Measurements from ENCODE around the gene CSMD2.
A peak's percentile ranks its signal among the peaks of the same experiment; 100 is the strongest.

The CSMD2 gene

DNA sequence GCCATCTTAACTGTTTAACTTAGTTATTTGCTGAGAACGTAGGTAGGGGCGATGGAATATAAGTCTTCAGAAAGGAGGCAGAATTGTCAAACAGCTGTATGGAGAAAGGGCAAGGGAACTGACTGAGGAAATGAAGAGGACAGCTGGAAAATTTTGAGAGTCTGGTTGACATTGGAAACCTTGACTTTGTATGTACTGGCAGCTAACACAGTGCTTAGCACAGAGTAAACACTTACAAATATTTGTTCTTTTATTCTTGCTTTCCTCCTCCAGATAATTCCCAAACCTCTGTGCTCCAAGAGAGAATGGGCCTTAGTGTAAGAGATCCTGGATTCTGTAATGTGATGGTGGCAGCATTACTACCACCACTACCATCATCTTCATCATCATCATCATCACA lies 601.3 kb downstream of the CSMD2 start:
- TF ChIP-seq, protein P1, sequence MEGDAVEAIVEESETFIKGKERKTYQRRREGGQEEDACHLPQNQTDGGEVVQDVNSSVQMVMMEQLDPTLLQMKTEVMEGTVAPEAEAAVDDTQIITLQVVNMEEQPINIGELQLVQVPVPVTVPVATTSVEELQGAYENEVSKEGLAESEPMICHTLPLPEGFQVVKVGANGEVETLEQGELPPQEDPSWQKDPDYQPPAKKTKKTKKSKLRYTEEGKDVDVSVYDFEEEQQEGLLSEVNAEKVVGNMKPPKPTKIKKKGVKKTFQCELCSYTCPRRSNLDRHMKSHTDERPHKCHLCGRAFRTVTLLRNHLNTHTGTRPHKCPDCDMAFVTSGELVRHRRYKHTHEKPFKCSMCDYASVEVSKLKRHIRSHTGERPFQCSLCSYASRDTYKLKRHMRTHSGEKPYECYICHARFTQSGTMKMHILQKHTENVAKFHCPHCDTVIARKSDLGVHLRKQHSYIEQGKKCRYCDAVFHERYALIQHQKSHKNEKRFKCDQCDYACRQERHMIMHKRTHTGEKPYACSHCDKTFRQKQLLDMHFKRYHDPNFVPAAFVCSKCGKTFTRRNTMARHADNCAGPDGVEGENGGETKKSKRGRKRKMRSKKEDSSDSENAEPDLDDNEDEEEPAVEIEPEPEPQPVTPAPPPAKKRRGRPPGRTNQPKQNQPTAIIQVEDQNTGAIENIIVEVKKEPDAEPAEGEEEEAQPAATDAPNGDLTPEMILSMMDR (IDR thresholded peaks at IDR 0.05; ENCODE audit: control insufficient read depth, extremely low read depth, insufficient read depth), result no peak
- H3K4me3 ChIP-seq (ENCODE audit: low read depth, low read length), result no peak overlapping the region
- DNase-seq (ENCODE audit: low read depth), result peak; percentile 73

DNA sequence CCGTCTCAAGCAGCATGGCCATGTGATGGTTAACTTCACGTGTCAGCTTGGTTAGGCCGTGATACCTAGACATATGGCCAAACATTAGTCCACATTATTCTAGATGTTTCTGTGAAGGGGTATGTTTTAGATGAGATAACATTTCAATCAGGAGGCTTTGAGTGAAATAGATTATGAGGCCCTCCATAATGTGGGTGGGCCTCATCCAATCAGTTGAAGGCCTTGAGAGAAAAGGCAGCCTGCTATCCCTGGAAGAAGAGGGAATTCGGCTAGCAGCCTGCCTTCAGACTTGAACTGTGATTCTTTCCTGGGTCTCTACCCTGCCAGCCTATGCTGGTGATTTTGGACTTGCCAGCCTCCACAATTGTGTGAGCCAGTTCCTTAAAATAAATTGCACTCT lies 602.5 kb downstream of the CSMD2 start:
- no peak overlapping the region for H3K4me3 ChIP-seq (ENCODE audit: low read depth, low read length)
- no peak for DNase-seq (ENCODE audit: low read depth)
- TF ChIP-seq, protein P1 (IDR thresholded peaks at IDR 0.05; ENCODE audit: control insufficient read depth, extremely low read depth, insufficient read depth), result no peak

DNA sequence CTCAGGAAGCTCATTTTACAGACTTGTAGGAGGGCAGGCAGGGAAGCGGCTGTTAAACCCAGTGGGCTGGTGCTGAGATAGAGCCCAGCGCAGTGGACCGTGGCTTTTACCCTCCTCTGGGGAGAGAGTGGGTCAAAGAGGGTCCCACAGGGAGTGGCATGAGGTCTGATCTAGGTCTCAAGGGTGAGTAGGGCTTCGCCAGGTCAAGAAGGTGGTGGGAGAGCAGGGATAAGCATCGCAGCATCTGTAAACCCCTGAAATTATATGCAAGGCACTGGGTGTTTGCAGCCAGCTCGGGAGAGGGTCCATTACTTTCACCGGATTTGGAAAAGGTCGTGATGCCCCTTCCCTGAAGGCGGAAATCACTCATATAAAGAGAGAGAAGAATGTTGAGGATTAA lies 603.5 kb downstream of the CSMD2 start:
- no peak overlapping the region for H3K4me3 ChIP-seq (ENCODE audit: low read depth, low read length)
- no peak for DNase-seq (ENCODE audit: low read depth)
- TF ChIP-seq, protein P1 (IDR thresholded peaks at IDR 0.05; ENCODE audit: control insufficient read depth, extremely low read depth, insufficient read depth), result no peak

DNA sequence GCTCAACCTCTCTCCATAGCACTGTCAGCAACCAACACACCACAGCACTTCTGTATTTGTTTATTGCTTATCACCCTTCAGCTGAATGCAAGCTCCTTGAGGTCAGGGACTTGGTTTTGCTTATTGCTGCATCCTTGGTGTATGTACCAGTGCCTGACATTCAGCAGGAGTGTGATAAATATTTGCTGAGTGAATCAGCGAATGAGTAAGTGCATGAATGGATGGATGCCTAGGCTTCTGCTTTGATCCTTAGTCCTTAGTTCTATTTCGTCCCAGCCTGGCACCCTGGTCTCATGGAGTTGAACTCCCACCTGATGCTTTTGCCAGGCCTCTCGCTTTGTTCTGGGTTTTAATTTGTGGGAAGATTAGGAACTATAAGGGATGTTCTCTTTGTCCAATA lies 604.4 kb downstream of the CSMD2 start:
- TF ChIP-seq, protein P1 (IDR thresholded peaks at IDR 0.05; ENCODE audit: control insufficient read depth, extremely low read depth, insufficient read depth), result no peak
- no peak for DNase-seq (ENCODE audit: low read depth)
- H3K4me3 ChIP-seq (ENCODE audit: low read depth, low read length), result no peak overlapping the region

DNA sequence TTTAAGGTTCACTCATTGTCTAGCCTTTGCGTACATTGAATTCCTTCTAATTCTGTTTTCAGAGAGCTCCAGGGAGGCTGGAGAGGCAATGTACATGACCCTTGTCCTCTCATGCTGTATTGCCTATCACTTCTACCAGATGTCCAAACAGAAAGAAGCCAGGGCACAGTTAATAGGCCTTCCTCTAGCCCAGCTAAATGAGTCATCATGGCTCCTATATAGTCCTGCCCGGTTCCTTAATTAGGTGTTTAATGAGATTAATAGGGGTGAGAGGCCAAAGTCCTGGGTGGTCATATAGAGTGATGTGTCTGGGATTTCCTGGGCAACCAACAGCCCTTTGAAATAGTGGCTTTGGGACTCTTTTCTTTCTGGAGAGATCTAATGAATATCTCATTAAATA lies 616.3 kb downstream of the CSMD2 start:
- TF ChIP-seq, protein P1 (IDR thresholded peaks at IDR 0.05; ENCODE audit: control insufficient read depth, extremely low read depth, insufficient read depth), result no peak
- DNase-seq (ENCODE audit: low read depth), result no peak
- no peak overlapping the region for H3K4me3 ChIP-seq (ENCODE audit: low read depth, low read length)

DNA sequence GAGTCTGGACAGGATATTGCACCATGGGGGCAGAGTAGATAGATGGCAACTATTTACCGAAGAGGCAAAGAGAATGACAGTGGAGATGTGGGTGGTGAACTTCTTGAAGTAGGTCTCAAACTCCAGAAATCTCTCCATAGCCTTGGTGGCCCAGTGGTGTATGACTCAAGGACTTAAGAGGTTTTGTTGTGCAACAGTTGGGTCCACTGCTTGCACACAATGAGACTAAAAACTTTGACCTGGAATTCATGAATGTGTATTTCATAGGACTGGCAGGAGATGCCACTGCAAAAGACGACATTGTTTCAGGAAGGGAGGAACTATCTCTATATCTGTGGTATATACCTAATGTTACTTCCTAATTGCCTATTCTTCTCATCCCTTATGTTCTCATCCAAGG lies 616.7 kb downstream of the CSMD2 start:
- TF ChIP-seq, protein P1 (IDR thresholded peaks at IDR 0.05; ENCODE audit: control insufficient read depth, extremely low read depth, insufficient read depth), result no peak
- no peak overlapping the region for H3K4me3 ChIP-seq (ENCODE audit: low read depth, low read length)
- no peak for DNase-seq (ENCODE audit: low read depth)

DNA sequence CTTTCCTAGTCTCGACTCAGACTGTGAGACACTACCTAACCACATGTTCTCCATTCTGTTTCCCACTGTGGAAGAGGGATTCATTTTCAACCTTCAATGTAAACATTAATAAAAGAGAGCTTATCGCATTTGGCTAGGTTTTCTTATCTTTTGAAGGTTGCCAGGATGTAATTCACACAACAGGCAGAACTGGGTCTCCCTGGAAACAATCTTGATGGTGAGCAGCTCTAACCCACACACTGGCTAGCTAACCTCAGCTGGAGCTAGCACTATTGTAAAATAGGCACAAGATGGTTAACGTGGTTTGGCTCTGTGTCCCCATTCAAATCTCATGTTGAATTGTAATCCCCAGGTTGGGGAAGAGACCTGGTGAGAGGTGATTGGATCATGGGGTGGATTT lies 617.5 kb downstream of the CSMD2 start:
- TF ChIP-seq, protein P1 (IDR thresholded peaks at IDR 0.05; ENCODE audit: control insufficient read depth, extremely low read depth, insufficient read depth), result no peak
- H3K4me3 ChIP-seq (ENCODE audit: low read depth, low read length), result no peak overlapping the region
- DNase-seq (ENCODE audit: low read depth), result no peak

Data from LNCaP clone FGC (cell line).